ENCODE data around the gene ABHD14A. TPM values are rescaled to one million over a fixed set of nuclear protein-coding genes. Genes with fewer than 3 reads are reported as not detected.

The ABHD14A gene
- total and polyA plus RNA-seq, 2 of the 13 experiments (the other 11 are each of a cell fraction or from before 2014, with no cell fraction given), result 29.5 to 46.9 TPM

GRCh38 chr3:51982838-51983577, 8.1 kb downstream of the ABHD14A start, which contains the start of gene ACY1 (continued):
- TF ChIP-seq SNAPC4 (CRISPR knock-in tag; IDR thresholded peaks at IDR 0.05), result no peak
- no peak for TF ChIP-seq MTA3 (CRISPR knock-in tag; IDR thresholded peaks at IDR 0.05)
- TF ChIP-seq ATAD3A (CRISPR knock-in tag; IDR thresholded peaks at IDR 0.05), result no peak
- TF ChIP-seq NFATC3 (CRISPR knock-in tag; IDR thresholded peaks at IDR 0.05), result no peak
- peak; percentile 15 for TF ChIP-seq ZNF18 (CRISPR knock-in tag; IDR thresholded peaks at IDR 0.05; ENCODE audit: insufficient replicate concordance)
- peak; percentile 83; the same call in 1 of the 2 replicates for TF ChIP-seq ZNF343 (CRISPR knock-in tag; IDR thresholded peaks at IDR 0.05)
- TF ChIP-seq ZNF598 (CRISPR knock-in tag; IDR thresholded peaks at IDR 0.05; ENCODE audit: borderline replicate concordance), result peak; percentile 15; the same call in 1 of the 2 replicates
- peak; percentile 56; the same call in 1 of the 2 replicates for TF ChIP-seq FOXK1 (CRISPR knock-in tag; IDR thresholded peaks at IDR 0.05; ENCODE audit: borderline replicate concordance, low read depth)
- TF ChIP-seq DRAP1 (CRISPR knock-in tag; IDR thresholded peaks at IDR 0.05), result peak; percentile 94
- peak; percentile 45; the same call in 1 of the 2 replicates for TF ChIP-seq SRY (CRISPR knock-in tag; IDR thresholded peaks at IDR 0.05)
- TF ChIP-seq ZNF768 (CRISPR knock-in tag; IDR thresholded peaks at IDR 0.05), result peak; percentile 14; the same call in 1 of the 2 replicates
- TF ChIP-seq CCDC6 (CRISPR knock-in tag; IDR thresholded peaks at IDR 0.05), result peak; percentile 89; the same call in 1 of the 2 replicates
- peak; percentile 73 for TF ChIP-seq YEATS2 (CRISPR knock-in tag; IDR thresholded peaks at IDR 0.05; ENCODE audit: borderline replicate concordance)
- no peak for TF ChIP-seq FOXA1 (IDR thresholded peaks at IDR 0.05)
- TF ChIP-seq FOXA1 (CRISPR knock-in tag; IDR thresholded peaks at IDR 0.05), result peak; percentile 21; the same call in 1 of the 2 replicates
- TF ChIP-seq CHD4 (IDR thresholded peaks at IDR 0.05; ENCODE audit: borderline replicate concordance, low read length), result no peak
- peak; percentile 92; the same call in 1 of the 2 replicates for TF ChIP-seq ZZZ3 (CRISPR knock-in tag; IDR thresholded peaks at IDR 0.05; ENCODE audit: borderline replicate concordance)
- TF ChIP-seq GATAD2A (CRISPR knock-in tag; IDR thresholded peaks at IDR 0.05), result peak; percentile 48
- no peak for TF ChIP-seq TEF (CRISPR knock-in tag; IDR thresholded peaks at IDR 0.05)
- TF ChIP-seq KLF13 (CRISPR knock-in tag; IDR thresholded peaks at IDR 0.05), result peak; percentile 98
- no peak for TF ChIP-seq SP140L (CRISPR knock-in tag; IDR thresholded peaks at IDR 0.05; ENCODE audit: borderline replicate concordance)
- no peak for TF ChIP-seq PLRG1 (conservative IDR thresholded peaks at IDR 0.05)
- peak; percentile 71 for TF ChIP-seq SOX5 (CRISPR knock-in tag; IDR thresholded peaks at IDR 0.05; ENCODE audit: borderline replicate concordance)

Data from HepG2 (cell line).